GM19035 (cell line): ENCODE results near the gene MAGED2.
"Not testable (repeated sequence)": the region's sequence is repeated elsewhere in the genome, so short reads cannot be mapped to it uniquely, and the experiment has no call there.

Experiments used
- ATAC-seq: cut with Tn5 transposase; IDR thresholded peaks from one replicate; pipeline ENCODE4 v1.9.1; 2021; ENCODE audit not compliant: unreplicated experiment

Gene MAGED2

DNA sequence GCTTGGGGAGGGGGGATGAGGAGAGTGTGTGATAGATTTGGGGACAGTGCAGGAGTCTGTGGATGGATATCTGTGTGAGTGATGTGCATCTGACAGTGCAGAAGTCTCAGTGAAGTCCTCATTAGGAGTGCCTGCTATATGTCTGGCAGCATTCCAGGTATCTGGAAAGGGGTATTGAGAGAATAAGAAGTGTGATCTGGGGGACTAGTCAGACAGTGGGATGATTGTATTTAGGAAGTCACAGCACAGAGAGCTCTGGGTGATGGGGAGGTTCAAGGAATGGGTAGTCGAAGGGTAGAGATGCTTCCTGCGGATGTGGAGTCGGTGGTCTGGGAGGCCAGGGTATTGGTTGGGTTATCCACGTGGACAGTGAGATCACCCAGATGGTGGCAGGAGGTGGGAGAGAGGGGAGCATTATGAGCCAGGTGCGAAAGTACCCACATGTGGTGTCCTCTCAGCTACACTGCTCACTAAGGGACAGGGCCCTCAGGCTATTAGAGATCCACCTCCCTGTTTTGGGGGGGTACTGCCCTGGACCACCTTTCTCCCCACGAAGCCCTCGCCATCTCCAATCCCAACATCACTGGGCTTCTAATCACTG lies 9.8 kb downstream of the MAGED2 start:
- no peak for ATAC-seq

DNA sequence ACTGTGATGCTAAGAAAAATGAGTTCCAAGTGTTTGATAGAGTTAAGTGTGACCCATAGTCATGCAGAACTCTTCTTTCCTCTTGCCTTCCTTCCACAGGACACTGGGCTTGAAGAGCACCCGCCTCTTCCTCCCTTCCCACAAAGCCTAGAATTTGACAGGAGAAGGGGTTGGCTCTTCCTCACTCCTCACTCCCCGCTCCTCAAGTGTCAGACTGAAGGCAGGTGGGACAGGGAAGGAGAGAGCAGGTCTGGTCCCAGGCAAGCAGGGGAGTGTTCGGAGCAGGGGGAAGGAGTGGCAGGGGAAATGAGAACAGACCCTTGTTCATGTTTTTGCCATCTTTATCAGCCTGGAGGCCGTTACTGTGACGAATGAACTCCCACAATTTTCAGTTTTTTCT lies 10.7 kb downstream of the MAGED2 start:
- no peak for ATAC-seq

DNA sequence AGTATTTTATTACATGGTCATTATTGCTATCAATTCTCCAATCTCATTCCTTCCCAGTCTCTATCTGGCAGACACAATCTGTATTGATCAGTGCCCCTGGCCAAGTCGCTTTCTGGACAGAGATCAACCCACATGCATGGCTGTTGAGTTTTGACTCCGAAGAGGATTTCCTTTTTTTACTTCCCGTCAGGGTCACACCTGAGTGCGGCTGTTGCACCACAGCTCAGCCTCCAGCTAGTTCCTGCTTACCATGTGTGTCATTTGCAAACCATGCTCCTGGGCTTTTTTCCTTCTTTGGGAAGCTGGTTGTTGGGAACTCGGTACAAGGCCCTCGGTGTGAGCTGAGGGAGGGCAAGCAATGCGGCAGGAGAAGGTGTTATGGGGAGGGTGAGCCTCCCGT lies 11.7 kb downstream of the MAGED2 start:
- ATAC-seq: no peak

DNA sequence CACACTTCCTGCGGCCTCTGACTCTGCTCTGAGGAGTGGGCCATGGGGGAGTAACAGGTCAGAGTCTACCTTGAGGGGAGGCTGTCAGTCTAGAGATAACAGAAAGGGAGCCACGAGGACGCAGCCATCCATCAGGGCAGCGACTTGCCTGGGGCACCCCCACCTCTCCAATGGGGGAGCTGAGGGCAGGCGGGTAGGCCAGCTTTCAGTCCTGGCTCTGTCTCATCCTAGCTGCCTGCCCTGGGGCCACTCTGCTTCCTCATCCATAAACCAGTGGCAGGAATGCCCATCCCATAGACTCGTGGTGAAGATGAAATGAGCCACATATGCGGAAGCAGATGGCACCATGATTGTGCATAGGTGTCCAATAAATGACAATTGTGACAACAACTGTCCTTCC lies 13.2 kb downstream of the MAGED2 start:
- no peak for ATAC-seq

DNA sequence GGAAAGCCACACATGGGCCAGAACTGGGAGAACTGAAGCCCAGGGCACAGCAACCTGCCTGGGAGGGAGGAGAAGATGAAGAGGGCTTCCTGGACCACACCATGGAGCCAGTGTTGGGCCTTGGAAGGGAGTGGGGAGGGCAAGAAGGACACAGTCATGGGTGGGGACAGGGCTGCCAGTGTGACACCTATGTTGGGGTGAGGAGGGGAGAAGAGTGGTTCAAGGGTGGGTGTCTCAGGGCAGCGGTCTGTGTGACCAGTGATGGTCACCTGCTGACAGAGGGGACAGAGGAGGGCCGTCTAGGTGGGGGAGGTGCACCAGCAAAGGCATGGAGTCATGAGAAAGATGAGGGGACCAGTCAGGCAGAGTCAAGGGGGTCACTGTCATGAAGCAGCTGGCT lies 13.8 kb downstream of the MAGED2 start:
- ATAC-seq: no peak

DNA sequence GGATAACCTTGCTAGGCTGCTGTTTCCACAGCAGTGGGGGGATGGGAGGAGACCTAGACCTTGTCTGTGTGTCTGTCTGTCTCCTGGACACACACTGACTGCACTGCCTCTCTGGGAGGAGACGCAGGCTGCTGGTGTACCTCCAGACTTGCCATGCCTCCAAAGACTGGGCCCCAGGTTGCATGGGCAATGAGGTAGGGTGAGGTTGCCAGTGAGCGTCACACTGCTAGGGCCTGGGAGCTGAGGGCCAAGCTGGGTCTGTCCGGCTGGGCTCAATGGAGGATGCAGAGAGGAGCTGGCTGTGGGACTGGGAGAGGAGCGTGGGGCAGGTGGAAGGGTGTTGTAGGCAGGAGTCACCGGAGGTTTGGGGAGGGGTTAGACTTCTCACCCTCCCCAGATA lies 16.6 kb downstream of the MAGED2 start:
- no peak for ATAC-seq

DNA sequence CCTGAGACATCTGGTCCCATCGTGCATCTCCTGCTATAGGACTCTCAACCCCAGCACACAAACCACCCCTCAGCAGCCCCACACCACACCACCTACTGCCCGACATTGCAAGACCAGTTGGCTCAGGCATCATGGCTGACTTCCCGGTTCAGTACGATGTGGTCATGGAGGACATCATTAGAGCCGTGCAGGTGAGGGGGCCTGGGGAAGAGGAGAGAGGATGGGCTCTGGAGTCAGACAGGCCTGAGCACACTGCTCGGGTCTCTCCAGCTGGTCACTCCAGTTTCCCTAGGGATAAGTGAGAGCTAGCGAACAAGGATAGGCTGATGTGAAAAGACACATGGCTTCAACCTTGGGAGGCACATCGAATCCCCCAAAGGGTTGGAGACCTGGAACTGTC lies 17.2 kb downstream of the MAGED2 start:
- ATAC-seq: no peak

DNA sequence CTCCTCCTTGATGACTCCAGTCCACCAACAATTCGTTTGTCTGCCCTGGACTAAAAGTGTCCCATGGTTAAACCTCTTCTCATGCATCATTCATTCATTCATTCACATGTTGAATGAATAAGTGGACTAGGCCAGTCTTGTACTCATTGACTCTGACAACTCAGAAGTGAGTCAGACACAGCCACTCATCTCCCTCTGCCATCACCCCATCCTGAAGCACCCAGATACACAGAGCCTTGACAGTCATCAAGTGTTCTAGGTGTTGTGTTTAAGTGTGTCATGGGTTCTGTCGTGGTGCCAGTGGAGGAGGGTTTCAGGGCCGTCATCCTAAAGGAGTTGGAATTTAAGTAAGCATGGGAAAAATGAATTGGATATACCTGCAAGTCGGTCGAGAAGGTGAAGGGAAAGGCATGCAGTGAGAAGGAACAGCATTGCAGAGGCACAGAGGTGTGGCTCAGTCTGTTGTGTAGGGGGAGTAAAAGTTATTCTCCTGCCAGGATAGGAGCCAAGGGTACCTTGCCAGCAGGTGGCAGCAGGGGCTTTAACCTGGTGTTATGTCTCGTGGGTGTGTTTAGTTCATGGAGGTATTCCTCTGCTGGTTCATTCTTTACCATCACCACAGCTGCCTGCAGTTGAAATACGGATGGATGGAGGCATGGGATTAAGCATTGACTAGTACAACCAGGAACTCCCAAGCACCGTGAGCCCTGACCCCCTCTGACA lies 18.3 kb downstream of the MAGED2 start:
- ATAC-seq: no peak

DNA sequence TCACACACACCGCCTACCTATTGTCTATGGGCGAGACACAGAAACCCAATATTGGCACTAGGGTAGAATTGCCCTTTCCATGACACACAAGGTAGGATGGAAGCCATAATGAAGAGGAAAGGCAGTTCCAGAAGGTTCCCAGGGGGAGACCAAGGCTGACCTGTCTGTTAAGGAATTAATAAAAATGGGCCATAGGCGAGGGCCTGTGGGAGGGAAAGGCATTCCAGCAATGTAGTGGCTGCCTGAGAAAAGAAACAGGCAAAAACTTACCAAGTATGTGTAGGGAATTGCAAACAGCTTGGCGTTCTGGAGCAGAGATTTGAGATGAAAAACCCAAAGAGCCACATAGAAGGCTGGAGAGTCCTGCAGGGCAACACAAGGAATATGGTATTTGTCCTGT lies 19.1 kb downstream of the MAGED2 start:
- ATAC-seq: no peak

DNA sequence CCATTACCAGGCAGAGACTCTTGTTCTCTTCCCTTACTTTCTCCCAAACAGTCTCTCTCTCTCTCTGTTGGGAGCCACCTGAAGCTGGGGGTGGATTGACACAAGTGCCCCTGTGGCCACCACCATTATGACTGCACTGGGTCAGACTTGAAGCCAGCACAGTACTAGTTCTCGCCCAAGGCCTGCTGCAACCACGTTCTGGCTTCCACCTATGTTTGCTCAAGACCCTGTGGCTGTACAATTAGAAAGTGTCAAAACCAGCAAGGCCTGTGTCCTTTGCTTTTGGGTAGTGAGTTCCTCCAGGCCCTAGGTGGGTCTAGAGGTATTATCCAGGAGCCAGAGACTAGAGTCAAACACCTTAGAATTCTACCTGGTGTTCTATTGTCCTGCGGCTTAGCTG lies 31.0 kb downstream of the MAGED2 start:
- ATAC-seq: no peak

DNA sequence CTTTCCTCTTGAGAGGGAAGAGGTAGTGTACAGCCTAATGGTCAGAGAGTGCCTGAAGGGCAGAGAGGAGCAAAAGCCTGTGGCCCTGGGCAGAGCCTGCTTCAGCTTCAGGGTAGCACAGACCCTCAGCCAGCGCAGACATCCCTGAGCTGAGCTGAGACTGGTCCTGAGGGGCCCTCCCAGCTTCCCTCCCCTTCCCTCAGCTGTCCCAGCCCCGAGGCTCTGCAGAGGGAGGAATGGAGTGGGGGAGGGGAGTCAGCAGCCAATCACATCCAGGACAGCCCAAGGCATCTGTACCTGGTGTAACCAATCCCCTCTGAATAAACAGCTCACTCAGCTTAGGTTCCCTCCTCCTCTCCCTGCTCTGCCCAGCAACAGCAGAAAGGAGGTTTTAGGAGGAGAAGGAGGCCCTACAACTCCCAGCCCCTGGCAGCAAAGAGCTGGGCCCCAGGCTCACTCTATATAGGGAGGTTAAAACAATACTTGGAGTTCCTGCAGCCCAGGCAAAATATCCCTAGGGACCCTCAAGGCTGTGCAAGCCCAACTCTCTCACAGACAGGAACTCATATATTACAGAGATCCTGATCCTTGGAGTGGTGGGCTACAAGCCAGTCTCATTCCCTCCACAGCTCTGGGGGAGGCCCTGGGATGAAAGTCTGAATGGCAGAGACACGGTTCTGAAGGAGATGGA lies 33.8 kb downstream of the MAGED2 start:
- not testable (repeated sequence) for ATAC-seq

DNA sequence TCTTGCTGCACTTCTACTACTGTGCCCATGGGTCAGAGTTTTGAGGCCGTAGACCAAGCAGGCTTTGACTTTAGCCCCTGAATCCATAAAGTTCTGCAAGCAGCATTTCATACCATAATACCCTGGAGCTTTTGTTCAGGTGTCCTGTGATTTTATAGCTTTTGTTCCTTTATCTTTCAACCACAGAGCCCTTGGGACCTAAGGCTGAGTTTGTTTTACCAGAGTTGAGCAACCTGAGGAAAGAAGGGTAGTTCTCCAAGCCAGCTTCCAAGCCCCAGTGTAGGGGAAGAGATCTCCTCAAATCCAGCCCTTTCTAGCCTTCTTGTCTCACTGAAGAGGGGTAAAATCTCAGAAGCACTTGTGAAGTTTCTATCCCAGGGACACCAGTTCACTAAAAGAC lies 35.1 kb downstream of the MAGED2 start:
- no peak for ATAC-seq

DNA sequence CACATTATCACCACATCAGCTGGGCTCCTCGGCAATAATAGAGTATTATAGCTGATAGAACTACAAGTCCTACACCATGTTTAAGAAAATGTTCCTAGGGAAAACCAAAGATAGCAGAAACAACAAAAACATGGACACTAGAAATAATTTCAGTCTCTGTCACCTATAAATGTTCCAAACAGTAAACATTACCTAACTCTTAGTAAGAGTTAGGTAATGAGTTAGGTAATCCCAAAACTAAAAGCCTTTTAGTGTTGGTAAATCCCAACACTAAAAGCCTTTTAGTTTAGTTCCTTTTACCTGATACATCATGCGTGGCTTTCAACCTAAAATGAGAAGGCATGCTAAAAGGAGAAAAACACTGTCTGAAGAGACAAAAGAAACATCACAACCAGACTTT lies 35.5 kb downstream of the MAGED2 start:
- no peak for ATAC-seq

DNA sequence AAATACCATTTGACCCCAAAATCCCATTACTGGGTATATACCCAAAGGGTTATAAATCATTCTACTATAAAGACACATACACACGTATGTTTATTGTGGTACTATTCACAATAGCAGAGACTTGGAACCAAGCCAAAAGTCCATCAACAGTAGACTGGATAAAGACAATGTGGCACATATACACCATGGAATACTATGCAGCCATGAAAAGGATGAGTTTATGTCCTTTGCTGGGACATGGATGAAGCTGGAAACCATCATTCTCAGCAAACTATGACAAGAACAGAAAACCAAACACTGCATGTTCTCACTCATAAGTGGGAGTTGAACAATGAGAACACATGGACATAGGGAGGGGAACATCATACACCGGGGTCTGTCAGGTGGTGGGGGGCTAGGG lies 40.2 kb downstream of the MAGED2 start:
- not testable (repeated sequence) for ATAC-seq

DNA sequence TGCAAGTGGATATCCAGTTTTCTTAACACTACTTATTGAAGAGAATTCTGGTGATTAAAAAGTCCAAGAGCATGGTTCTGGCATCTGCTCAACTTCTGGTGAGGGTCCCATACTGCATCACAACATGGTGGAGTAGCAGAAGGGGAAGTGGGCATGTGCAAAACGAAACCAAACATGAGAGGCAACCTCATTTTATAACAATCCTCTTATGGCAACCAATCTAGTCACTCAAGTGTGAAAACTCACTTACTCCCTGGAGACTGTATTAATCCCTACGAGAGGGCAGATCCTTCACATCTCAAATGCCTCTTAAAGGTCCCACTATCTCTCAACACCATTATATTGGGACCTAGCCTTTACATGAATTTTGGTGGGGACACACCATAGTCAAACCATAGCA lies 57.7 kb downstream of the MAGED2 start:
- no peak for ATAC-seq
